K562 (cell line): ENCODE data around the gene AOC1.

Experiments used
- ATF6 ChIP-seq: sonication (generic); formaldehyde crosslinking; IDR thresholded peaks from 2 replicates; pipeline ENCODE4 v1.4.0; 2020; ENCODE audit warnings: mild to moderate bottlenecking, missing genetic modification reagents
- CHD2 ChIP-seq: IDR thresholded peaks from 2 replicates; pipeline ENCODE4 v1.6.1; 2011; ENCODE audit warnings: low read depth, low read length
- ELF2 ChIP-seq: fragments of 250-450 bp; sonication (Bioruptor Pico); IDR thresholded peaks from 2 replicates; pipeline ENCODE4 v1.5.0; 2021; ENCODE audit warnings: mild to moderate bottlenecking
- ETS2 ChIP-seq: IDR thresholded peaks from 2 replicates; pipeline ENCODE4 v1.6.1; 2016; ENCODE audit warnings: borderline replicate concordance, missing genetic modification characterization, mild to moderate bottlenecking, moderate library complexity, missing compliant biosample characterization; ENCODE audit not compliant: poor library complexity, severe bottlenecking
- KLF10 ChIP-seq: fragments of 250-450 bp; sonication (Bioruptor Pico); IDR thresholded peaks from 2 replicates; pipeline ENCODE4 v1.6.1; 2021; ENCODE audit warnings: matching md5 sums
- MTF1 ChIP-seq: fragments of 250-450 bp; sonication (Bioruptor Pico); IDR thresholded peaks from 2 replicates; pipeline ENCODE4 v1.9.0; 2021; ENCODE audit warnings: moderate library complexity, mild to moderate bottlenecking, inconsistent platforms, borderline replicate concordance
- PBX2 ChIP-seq, 2 experiments: IDR thresholded peaks in 1 of 2; conservative IDR thresholded peaks in 1 of 2; 2 replicates each; pipeline ENCODE4 v1.6.1; 2016; ENCODE audit warnings: low read depth in 2 of 2, mild to moderate bottlenecking in 1 of 2, missing compliant biosample characterization in 1 of 2, missing genetic modification characterization in 1 of 2, moderate library complexity in 1 of 2
- POLR2A ChIP-seq: fragments of 450-650 bp; conservative IDR thresholded peaks from 2 replicates; pipeline ENCODE4 v1.6.1; 2016
- SREBF2 ChIP-seq: sonication (generic); formaldehyde crosslinking; IDR thresholded peaks from 2 replicates; pipeline ENCODE4 v1.4.0; 2020; ENCODE audit warnings: mild to moderate bottlenecking, missing genetic modification reagents
- USF1 ChIP-seq: sonication (generic); formaldehyde crosslinking; IDR thresholded peaks from 2 replicates; pipeline ENCODE4 v1.9.0; 2022; ENCODE audit warnings: mild to moderate bottlenecking, missing genetic modification reagents

GRCh38 chr7:150848111-150848510, 4.2 kb upstream of the AOC1 start:
- TF ChIP-seq ETS2 (tag): no peak
- no peak for TF ChIP-seq PBX2 (CRISPR knock-in tag; IDR thresholded peaks at IDR 0.05; ENCODE audit: low read depth)
- TF ChIP-seq PBX2 (tag; conservative IDR thresholded peaks at IDR 0.05; ENCODE audit: low read depth): no peak
- no peak for TF ChIP-seq POLR2A
- no peak for TF ChIP-seq ATF6 (CRISPR knock-in tag)
- TF ChIP-seq CHD2: no peak
- TF ChIP-seq SREBF2 (CRISPR knock-in tag): no peak
- TF ChIP-seq MTF1 (CRISPR knock-in tag): no peak
- TF ChIP-seq KLF10 (CRISPR knock-in tag): no peak
- TF ChIP-seq ELF2 (CRISPR knock-in tag): no peak
- no peak for TF ChIP-seq USF1 (CRISPR knock-in tag)
